Karpas-422 (cell line): ENCODE results near the gene VPS37D. TPM values are rescaled to one million over a fixed set of nuclear protein-coding genes. Genes with fewer than 3 reads are reported as not detected.

ENCODE experiments used
- DNase-seq: peaks from one replicate; pipeline ENCODE4 v3.0.0-alpha.2; 2015
- H2AFZ ChIP-seq: fragments of 200-600 bp; sonication (generic); 2 replicates; pipeline ENCODE4 v1.6.1; 2014; ENCODE audit warnings: antibody characterized with exemption, low read length, mixed read lengths
- H3K27ac ChIP-seq: fragments of 200-600 bp; sonication (generic); 2 replicates; pipeline ENCODE4 v1.5.1; 2014; ENCODE audit warnings: mild to moderate bottlenecking, low read length, moderate library complexity
- H3K27me3 ChIP-seq: fragments of 200-600 bp; sonication (generic); 2 replicates; pipeline ENCODE4 v1.6.1; 2014; ENCODE audit warnings: low read length, mixed read lengths
- H3K36me3 ChIP-seq: fragments of 200-600 bp; sonication (generic); 2 replicates; pipeline ENCODE4 v1.6.1; 2014; ENCODE audit warnings: low read length, mixed read lengths; ENCODE audit not compliant: insufficient read depth
- H3K4me1 ChIP-seq: fragments of 200-600 bp; sonication (generic); 2 replicates; pipeline ENCODE4 v1.6.1; 2014; ENCODE audit warnings: mild to moderate bottlenecking, low read length, mixed read lengths
- H3K4me2 ChIP-seq: fragments of 200-600 bp; sonication (generic); 2 replicates; pipeline ENCODE4 v1.6.1; 2014; ENCODE audit warnings: low read length, low read depth, mild to moderate bottlenecking; ENCODE audit not compliant: poor library complexity, severe bottlenecking
- H3K4me3 ChIP-seq: fragments of 200-600 bp; sonication (generic); 2 replicates; pipeline ENCODE4 v1.5.1; 2014; ENCODE audit warnings: mild to moderate bottlenecking, antibody characterized with exemption, low read length, mixed read lengths
- H3K79me2 ChIP-seq: fragments of 200-600 bp; sonication (generic); 2 replicates; pipeline ENCODE4 v1.6.1; 2014; ENCODE audit warnings: mild to moderate bottlenecking, low read length, mixed read lengths
- H3K9ac ChIP-seq: fragments of 200-600 bp; sonication (generic); 2 replicates; pipeline ENCODE4 v1.6.0; 2014; ENCODE audit warnings: low read length
- H3K9me2 ChIP-seq: fragments of 200-600 bp; sonication (generic), shearing (Covaris generic); replicated peaks from 2 replicates; pipeline ENCODE4 v1.6.0; 2014; ENCODE audit warnings: mild to moderate bottlenecking, low read length, moderate library complexity; ENCODE audit not compliant: insufficient read depth
- H3K9me3 ChIP-seq: fragments of 300-700, 200-600 bp; sonication (generic); 2 replicates; pipeline ENCODE4 v1.6.1; 2014; ENCODE audit warnings: low read length, mixed read lengths
- H4K20me1 ChIP-seq: fragments of 200-600 bp; sonication (generic); 2 replicates; pipeline ENCODE4 v1.6.1; 2014; ENCODE audit warnings: mild to moderate bottlenecking, antibody characterized with exemption, low read length, low read depth; ENCODE audit not compliant: insufficient read depth
- total RNA-seq: library from RNA; depleted of rRNA; stranded (reverse); fragments of >200 nt; shearing (Covaris generic); gene quantifications from 2 replicates; pipeline ENCODE4 v1.2.3, GENCODE V29; 2014; ENCODE audit warnings: low replicate concordance

Gene VPS37D
- total RNA-seq, 1 experiment from 2014 or later, result not detected

DNA sequence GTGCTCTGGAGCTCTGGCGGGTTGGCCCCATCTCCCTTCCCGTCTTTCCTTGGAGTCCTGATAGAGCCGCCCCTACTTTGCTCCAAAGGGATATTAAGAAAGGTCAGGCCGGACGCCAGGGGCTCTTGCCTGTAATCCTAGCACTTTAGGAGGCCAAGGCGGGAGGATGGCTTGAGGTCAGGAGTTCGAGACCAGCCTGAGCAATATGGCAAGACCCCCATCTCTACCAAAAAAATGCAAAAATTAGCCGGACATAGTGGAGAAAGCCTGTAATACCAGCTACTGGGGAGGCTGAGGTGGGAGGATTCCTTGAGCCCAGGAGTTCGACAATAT, 43.0 kb upstream of the VPS37D start:
- H3K9ac ChIP-seq, result no peak overlapping the region
- DNase-seq, result no peak
- no peak overlapping the region for H3K27ac ChIP-seq
- no peaks in the 10 kb centered on the region for H3K9me2 ChIP-seq
- H2AFZ ChIP-seq, result no peak overlapping the region
- no peaks in the 10 kb centered on the region for H3K79me2 ChIP-seq
- H3K4me3 ChIP-seq, result no peak overlapping the region
- no peak overlapping the region for H3K4me2 ChIP-seq
- no peaks in the 10 kb centered on the region for H3K4me1 ChIP-seq
- no peaks in the 10 kb centered on the region for H3K36me3 ChIP-seq
- H3K27me3 ChIP-seq, result no peaks in the 10 kb centered on the region
- H3K9me3 ChIP-seq, result no peaks in the 10 kb centered on the region
- H4K20me1 ChIP-seq, result no peaks in the 10 kb centered on the region

- Histone ChIP-seq H3K4me3 (no peak overlapping the region), H3K79me2 (no peaks in the 10 kb centered on the region), H4K20me1 (no peaks in the 10 kb centered on the region), H3K9me2 (no peaks in the 10 kb centered on the region), H3K9me3 (no peaks in the 10 kb centered on the region), H3K9ac (no peak overlapping the region), H3K27ac (no peak overlapping the region), H3K4me1 (no peaks in the 10 kb centered on the region), H3K36me3 (no peaks in the 10 kb centered on the region), H3K4me2 (no peak overlapping the region), H2AFZ (no peak overlapping the region), H3K27me3 (no peaks in the 10 kb centered on the region)
- DNase-seq, result no peak
These were observed 42.4 kb upstream of the VPS37D start for GRCh38 chr7:73625276-73625675.

DNA sequence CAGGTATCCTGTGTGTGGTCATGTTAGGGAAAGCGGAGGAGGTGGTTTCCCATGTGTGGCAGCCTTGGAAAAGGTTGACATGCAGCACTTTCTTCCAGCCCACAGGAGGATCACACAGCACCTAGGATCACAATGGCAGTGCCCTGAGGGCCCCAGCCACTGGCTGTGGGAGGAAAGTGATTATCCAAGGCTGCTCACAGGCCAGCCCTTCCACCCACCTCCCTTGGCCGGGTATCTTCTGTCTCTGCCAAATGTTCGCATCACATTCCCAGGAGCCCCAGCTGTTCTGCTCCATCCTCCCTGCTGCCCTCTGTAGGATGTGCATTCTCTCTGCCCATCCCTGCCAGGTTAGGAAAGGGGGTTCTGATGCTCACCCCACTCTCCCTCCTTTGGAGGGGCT, 40.8 kb upstream of the VPS37D start:
- H2AFZ ChIP-seq, result no peak overlapping the region
- H3K36me3 ChIP-seq, result no peaks in the 10 kb centered on the region
- no peaks in the 10 kb centered on the region for H3K4me1 ChIP-seq
- H3K9me2 ChIP-seq, result no peaks in the 10 kb centered on the region
- DNase-seq, result no peak
- no peaks in the 10 kb centered on the region for H3K27me3 ChIP-seq
- H3K4me2 ChIP-seq, result no peak overlapping the region
- H3K27ac ChIP-seq, result no peak overlapping the region
- H4K20me1 ChIP-seq, result no peaks in the 10 kb centered on the region
- H3K79me2 ChIP-seq, result no peaks in the 10 kb centered on the region
- H3K4me3 ChIP-seq, result no peak overlapping the region
- no peak overlapping the region for H3K9ac ChIP-seq
- no peaks in the 10 kb centered on the region for H3K9me3 ChIP-seq

DNA sequence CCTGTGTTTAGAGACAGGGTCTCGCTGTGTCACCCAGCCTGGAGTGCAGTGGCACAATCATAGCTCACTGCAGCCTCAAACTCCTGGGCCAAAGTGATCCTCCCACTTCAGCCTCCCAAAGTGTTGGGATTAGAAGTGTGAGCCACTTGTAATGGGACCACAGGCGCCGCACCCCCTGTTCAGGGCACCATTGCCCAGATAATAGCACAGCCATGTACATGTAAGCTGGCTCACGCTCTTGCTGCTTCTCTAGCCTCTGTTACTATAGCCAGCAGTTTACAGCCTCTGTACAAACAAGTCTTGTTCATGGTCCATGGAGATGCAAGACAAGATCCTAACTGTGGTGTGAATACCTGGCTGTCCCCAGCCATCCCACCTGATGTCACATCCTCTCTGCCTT, 39.1 kb upstream of the VPS37D start:
- Histone ChIP-seq H3K27ac (no peak overlapping the region), H3K9me3 (no peaks in the 10 kb centered on the region), H3K79me2 (no peaks in the 10 kb centered on the region), H3K4me1 (no peaks in the 10 kb centered on the region), H3K9me2 (no peaks in the 10 kb centered on the region), H3K9ac (no peak overlapping the region), H2AFZ (no peak overlapping the region), H3K4me3 (no peak overlapping the region), H4K20me1 (no peaks in the 10 kb centered on the region), H3K27me3 (no peaks in the 10 kb centered on the region), H3K4me2 (no peak overlapping the region), H3K36me3 (no peaks in the 10 kb centered on the region)
- DNase-seq, result no peak

DNA sequence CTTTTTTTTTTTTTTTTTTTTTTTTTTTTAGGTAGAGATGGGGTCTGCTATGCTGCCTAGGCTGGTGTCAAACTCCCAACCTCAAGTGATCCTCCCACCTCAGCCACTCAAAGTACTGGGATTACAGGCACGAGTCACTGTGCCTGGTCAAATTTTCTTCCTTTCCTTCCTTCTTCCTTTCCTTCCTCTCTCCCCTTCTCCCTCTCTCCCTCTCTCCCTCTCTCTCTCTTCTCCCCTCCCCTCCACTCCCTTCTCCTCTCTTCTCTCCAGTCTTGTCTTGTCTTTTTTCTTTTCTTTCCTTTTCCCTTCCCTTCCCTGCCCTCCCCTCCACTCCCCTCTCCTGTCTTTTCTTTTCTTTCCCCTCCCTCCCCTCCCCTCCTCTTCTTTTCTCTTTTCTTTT, 36.1 kb upstream of the VPS37D start:
- Histone ChIP-seq H3K4me3 (no peak overlapping the region), H2AFZ (no peak overlapping the region), H3K4me1 (no peaks in the 10 kb centered on the region), H3K9me3 (no peaks in the 10 kb centered on the region), H3K27ac (no peak overlapping the region), H3K9ac (no peak overlapping the region), H3K27me3 (no peaks in the 10 kb centered on the region), H3K9me2 (no peaks in the 10 kb centered on the region), H3K36me3 (no peaks in the 10 kb centered on the region), H3K4me2 (no peak overlapping the region), H4K20me1 (no peaks in the 10 kb centered on the region), H3K79me2 (no peaks in the 10 kb centered on the region)
- no peak for DNase-seq

DNA sequence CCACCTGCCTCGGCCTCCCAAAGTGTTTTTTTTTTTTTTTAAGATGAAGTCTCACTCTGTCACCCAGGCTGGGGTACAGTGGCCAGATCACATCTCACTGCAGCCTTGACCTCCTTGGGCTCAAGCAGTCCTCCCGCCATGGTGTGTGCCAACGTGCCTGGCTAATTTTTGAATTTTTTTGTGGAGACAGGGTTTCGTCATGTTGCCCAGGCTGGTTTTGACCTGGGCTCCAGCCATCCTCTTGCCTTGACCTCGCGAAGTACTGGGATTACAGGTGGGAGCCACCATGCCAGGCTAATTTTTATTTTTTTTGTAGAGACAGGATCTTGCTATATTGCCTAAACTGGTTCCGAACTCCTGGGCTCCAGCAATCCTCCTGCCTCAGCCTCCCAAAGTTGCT, 34.3 kb upstream of the VPS37D start:
- H2AFZ ChIP-seq, result no peak overlapping the region
- H3K27me3 ChIP-seq, result no peaks in the 10 kb centered on the region
- no peaks in the 10 kb centered on the region for H3K36me3 ChIP-seq
- no peak for DNase-seq
- no peak overlapping the region for H3K9ac ChIP-seq
- H4K20me1 ChIP-seq, result no peaks in the 10 kb centered on the region
- no peak overlapping the region for H3K4me2 ChIP-seq
- H3K27ac ChIP-seq, result no peak overlapping the region
- H3K4me3 ChIP-seq, result no peak overlapping the region
- no peaks in the 10 kb centered on the region for H3K79me2 ChIP-seq
- no peaks in the 10 kb centered on the region for H3K4me1 ChIP-seq
- H3K9me2 ChIP-seq, result no peaks in the 10 kb centered on the region
- H3K9me3 ChIP-seq, result no peaks in the 10 kb centered on the region

GRCh38 chr7:73633844-73634243, 33.8 kb upstream of the VPS37D start:
- no peaks in the 10 kb centered on the region for H3K27me3 ChIP-seq
- H3K36me3 ChIP-seq, result no peaks in the 10 kb centered on the region
- no peak overlapping the region for H3K4me3 ChIP-seq
- no peaks in the 10 kb centered on the region for H3K79me2 ChIP-seq
- H3K4me2 ChIP-seq, result no peak overlapping the region
- no peaks in the 10 kb centered on the region for H4K20me1 ChIP-seq
- H3K9me2 ChIP-seq, result no peaks in the 10 kb centered on the region
- DNase-seq, result no peak
- H2AFZ ChIP-seq, result no peak overlapping the region
- H3K27ac ChIP-seq, result no peak overlapping the region
- H3K9ac ChIP-seq, result no peak overlapping the region
- no peaks in the 10 kb centered on the region for H3K4me1 ChIP-seq
- H3K9me3 ChIP-seq, result no peaks in the 10 kb centered on the region

DNA sequence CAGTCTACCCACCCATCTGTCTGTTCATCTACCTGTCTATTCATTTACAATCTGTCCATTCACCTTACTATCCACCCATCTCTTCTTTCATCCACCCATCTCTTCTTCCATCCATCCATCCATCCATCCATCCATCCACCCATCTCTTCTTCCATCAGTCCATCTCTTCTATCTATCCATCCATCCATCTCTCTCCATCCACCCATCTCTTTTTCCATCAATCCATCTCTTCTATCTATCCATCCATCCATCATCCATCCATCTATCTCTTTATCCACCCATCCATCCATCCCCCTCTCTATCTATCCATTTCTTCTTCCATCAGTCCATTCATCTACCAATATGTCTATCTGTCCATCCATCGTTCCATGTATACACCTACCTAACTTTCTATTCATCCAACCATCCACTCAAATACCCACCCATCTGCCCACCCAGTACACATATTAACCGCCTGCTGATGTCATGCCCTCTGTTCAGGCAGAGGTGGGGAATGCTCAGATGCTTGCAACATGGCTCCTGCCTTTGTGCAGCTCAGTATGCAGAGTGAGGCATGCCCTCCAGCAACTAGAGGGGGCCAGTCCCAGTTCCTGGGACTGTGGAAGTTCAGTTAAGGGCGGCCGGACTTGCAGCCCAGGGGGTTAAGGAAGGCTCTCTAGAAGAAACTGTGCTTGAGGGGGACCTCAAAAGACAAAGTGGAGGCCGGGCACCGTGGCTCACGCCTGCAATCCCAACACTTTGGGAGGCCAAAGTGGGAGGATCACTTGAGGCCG, 32.0 kb upstream of the VPS37D start:
- H3K4me2 ChIP-seq, result no peak overlapping the region
- H4K20me1 ChIP-seq, result no peaks in the 10 kb centered on the region
- no peak overlapping the region for H3K9ac ChIP-seq

More for the DNA sequence above, 32.0 kb upstream of the VPS37D start:
- no peak for DNase-seq
- no peaks in the 10 kb centered on the region for H3K4me1 ChIP-seq
- no peak overlapping the region for H2AFZ ChIP-seq
- H3K4me3 ChIP-seq, result no peak overlapping the region
- H3K9me3 ChIP-seq, result no peaks in the 10 kb centered on the region
- H3K9me2 ChIP-seq, result no peaks in the 10 kb centered on the region
- H3K36me3 ChIP-seq, result no peaks in the 10 kb centered on the region
- no peak overlapping the region for H3K27ac ChIP-seq
- H3K79me2 ChIP-seq, result no peaks in the 10 kb centered on the region
- no peaks in the 10 kb centered on the region for H3K27me3 ChIP-seq
